Tongue (tissue), 2 donors: ENCODE results near the gene S100A16. TPM values are rescaled to one million over a fixed set of nuclear protein-coding genes. Genes with fewer than 3 reads are reported as not detected.
A peak's percentile ranks its signal among the peaks of the same experiment; 100 is the strongest.
"Not testable (repeated sequence)": the region's sequence is repeated elsewhere in the genome, so short reads cannot be mapped to it uniquely, and the experiment has no call there.

ENCODE experiments used
- DNase-seq: peaks from one replicate; pipeline ENCODE4 v3.0.0-alpha.2; 2015
- total RNA-seq: library from RNA; depleted of rRNA; stranded (reverse); fragments of >200 nt; gene quantifications from one replicate; pipeline ENCODE4 v1.2.3, GENCODE V29; 2014

The S100A16 gene
- total RNA-seq, 1 donor from 2014 or later = 76.2 TPM

GRCh38 chr1:153615406-153615805, 2.5 kb upstream of the S100A16 start:
- DNase-seq = no peak

- no peak for DNase-seq
Measured at GRCh38 chr1:153614906-153615305, 2.0 kb upstream of the S100A16 start.

GRCh38 chr1:153614189-153614900, 1.4 kb upstream of the S100A16 start:
- no peak for DNase-seq

- DNase-seq = no peak
Measured at GRCh38 chr1:153613406-153613805, 469 bp upstream of the S100A16 start.

- DNase-seq = peak; percentile 52
Measured at GRCh38 chr1:153612111-153612754, 704 bp downstream of the S100A16 start.

GRCh38 chr1:153611356-153611755, 1.6 kb downstream of the S100A16 start:
- no peak for DNase-seq

GRCh38 chr1:153610811-153611301, 2.1 kb downstream of the S100A16 start:
- no peak for DNase-seq

GRCh38 chr1:153610334-153610733, 2.6 kb downstream of the S100A16 start:
- DNase-seq = no peak

GRCh38 chr1:153609585-153609907, 3.4 kb downstream of the S100A16 start:
- no peak for DNase-seq

GRCh38 chr1:153608742-153609584, 4.0 kb downstream of the S100A16 start:
- DNase-seq = peak; percentile 41

- DNase-seq = no peak
Measured at GRCh38 chr1:153608089-153608682, 4.8 kb downstream of the S100A16 start.

GRCh38 chr1:153607381-153607780, 5.6 kb downstream of the S100A16 start:
- DNase-seq = no peak

- no peak for DNase-seq
Measured at GRCh38 chr1:153606194-153606593, 6.7 kb downstream of the S100A16 start.

- DNase-seq = no peak
Measured at GRCh38 chr1:153602749-153603148, 10.2 kb downstream of the S100A16 start.

- DNase-seq = no peak
Measured at GRCh38 chr1:153599847-153600246, 13.1 kb downstream of the S100A16 start.

- peak; percentile 76 for DNase-seq
Measured at GRCh38 chr1:153598309-153599172, 14.4 kb downstream of the S100A16 start.

GRCh38 chr1:153597206-153597605, 15.7 kb downstream of the S100A16 start:
- no peak for DNase-seq

GRCh38 chr1:153592748-153593147, 20.2 kb downstream of the S100A16 start:
- DNase-seq = no peak

- no peak for DNase-seq
Measured at GRCh38 chr1:153588482-153588881, 24.5 kb downstream of the S100A16 start.

GRCh38 chr1:153588033-153588432, 24.9 kb downstream of the S100A16 start:
- not testable (repeated sequence) for DNase-seq

GRCh38 chr1:153587314-153587713, 25.6 kb downstream of the S100A16 start:
- no peak for DNase-seq

GRCh38 chr1:153586347-153586746, 26.6 kb downstream of the S100A16 start:
- DNase-seq = no peak
